Measurements from ENCODE around the gene PTPRO.

GRCh38 chr12:15608941-15609340 is 286.6 kb downstream of the PTPRO start:
- no peak for TF ChIP-seq POLR2A (IDR thresholded peaks at IDR 0.05; ENCODE audit: low read depth, low read length)
- no peak for TF ChIP-seq TAF1 (IDR thresholded peaks at IDR 0.05; ENCODE audit: borderline replicate concordance, low read depth, low read length)
- TF ChIP-seq POLR2AphosphoS5 (IDR thresholded peaks at IDR 0.05; ENCODE audit: low read depth, low read length), result no peak
